ENCODE data around the gene TBCD. TPM values are rescaled to one million over a fixed set of nuclear protein-coding genes. Genes with fewer than 3 reads are reported as not detected.
A peak's percentile ranks its signal among the peaks of the same experiment; 100 is the strongest.

The TBCD gene
- total and polyA plus RNA-seq, 12 donors = 25.6 to 240 (median 66.2) TPM

- peaks cover 0 to 14% of the 10 kb centered on the region in 2 donors for H3K36me3 ChIP-seq (replicated peaks in 1 of 2)
- no peaks in the 10 kb centered on the region for H3K4me1 ChIP-seq (replicated peaks in 1 of 2)
- no peaks in the 10 kb centered on the region for H3K9me3 ChIP-seq (replicated peaks in 1 of 3)
- peak in 1 of 7 donors; percentile 21 for DNase-seq
- 87 to 90% (median 89%) methylated on average over 38 to 48 of the region's 48 CpGs for WGBS, 4 donors
- no peak overlapping the region for H3K27ac ChIP-seq
- intact Hi-C loops (cut with DNase I) = no loop called here
- H3K4me3 ChIP-seq = no peak overlapping the region
- no peaks in the 10 kb centered on the region for H3K27me3 ChIP-seq
- TF ChIP-seq, protein P1, sequence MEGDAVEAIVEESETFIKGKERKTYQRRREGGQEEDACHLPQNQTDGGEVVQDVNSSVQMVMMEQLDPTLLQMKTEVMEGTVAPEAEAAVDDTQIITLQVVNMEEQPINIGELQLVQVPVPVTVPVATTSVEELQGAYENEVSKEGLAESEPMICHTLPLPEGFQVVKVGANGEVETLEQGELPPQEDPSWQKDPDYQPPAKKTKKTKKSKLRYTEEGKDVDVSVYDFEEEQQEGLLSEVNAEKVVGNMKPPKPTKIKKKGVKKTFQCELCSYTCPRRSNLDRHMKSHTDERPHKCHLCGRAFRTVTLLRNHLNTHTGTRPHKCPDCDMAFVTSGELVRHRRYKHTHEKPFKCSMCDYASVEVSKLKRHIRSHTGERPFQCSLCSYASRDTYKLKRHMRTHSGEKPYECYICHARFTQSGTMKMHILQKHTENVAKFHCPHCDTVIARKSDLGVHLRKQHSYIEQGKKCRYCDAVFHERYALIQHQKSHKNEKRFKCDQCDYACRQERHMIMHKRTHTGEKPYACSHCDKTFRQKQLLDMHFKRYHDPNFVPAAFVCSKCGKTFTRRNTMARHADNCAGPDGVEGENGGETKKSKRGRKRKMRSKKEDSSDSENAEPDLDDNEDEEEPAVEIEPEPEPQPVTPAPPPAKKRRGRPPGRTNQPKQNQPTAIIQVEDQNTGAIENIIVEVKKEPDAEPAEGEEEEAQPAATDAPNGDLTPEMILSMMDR (IDR thresholded peaks at IDR 0.05) = no peak
- no peak for TF ChIP-seq POLR2A (IDR thresholded peaks at IDR 0.05)
These were observed 22.2 kb upstream of the TBCD start for GRCh38 chr17:82729479-82730260.

GRCh38 chr17:82732118-82732743, 19.6 kb upstream of the TBCD start:
- Histone ChIP-seq H3K4me1 (replicated peaks in 1 of 2) (peaks cover 11 to 18% of the 10 kb centered on the region in 2 donors), H3K27ac (no peak overlapping the region), H3K27me3 (no peaks in the 10 kb centered on the region), H3K4me3 (no peak overlapping the region), H3K9me3 (replicated peaks in 1 of 3) (no peaks in the 10 kb centered on the region), H3K36me3 (replicated peaks in 1 of 2) (peaks cover 0 to 4% of the 10 kb centered on the region in 2 donors)
- intact Hi-C loops (cut with DNase I) = no loop called here
- WGBS, 4 donors = 89 to 94% (median 91%) methylated on average over 11 to 13 of the region's 13 CpGs
- DNase-seq = peak in 1 of 7 donors; percentile 15
- TF ChIP-seq POLR2A (IDR thresholded peaks at IDR 0.05) = no peak
- TF ChIP-seq, protein P1 (IDR thresholded peaks at IDR 0.05) = no peak

GRCh38 chr17:82734987-82735866, 16.6 kb upstream of the TBCD start, which contains the start of gene FN3K:
Gene FN3K, plus strand, starts transcription at chr17:82735615. Its CDS starts 22 bp downstream, at chr17:82735637.
- peak; percentile 76 to 90 (median 85) for DNase-seq
- H3K4me1 ChIP-seq (replicated peaks in 1 of 2) = peaks cover 20 to 26% of the 10 kb centered on the region in 2 donors
- peak within 1 kb of the TSS in 3 of 4 donors; percentile 49 to 71 (median 67) for H3K4me3 ChIP-seq
- H3K27ac ChIP-seq = peak within 1 kb of the TSS; percentile 60 to 93 (median 89)
- no peaks in the 10 kb centered on the region for H3K27me3 ChIP-seq
- WGBS, 4 donors = 3 to 47% (median 8%) methylated on average over 11 to 100 of the region's 101 CpGs
- no peaks in the 10 kb centered on the region for H3K9me3 ChIP-seq (replicated peaks in 1 of 3)
- peaks cover 0 to 12% of the 10 kb centered on the region in 2 donors for H3K36me3 ChIP-seq (replicated peaks in 1 of 2)
- TF ChIP-seq, protein P1 (IDR thresholded peaks at IDR 0.05) = no peak
- peak; percentile 75 to 86 for TF ChIP-seq POLR2A (IDR thresholded peaks at IDR 0.05)
- intact Hi-C loops (cut with DNase I) = no loop called here
